Peyer's patch (tissue), 4 donors: ENCODE results near the gene SHMT2.

Experiments used
- POLR2A ChIP-seq, 2 donors: fragments of 450-650 bp; IDR thresholded peaks; one replicate each; pipeline ENCODE4 v1.5.1; 2017; ENCODE audit warnings: antibody characterized with exemption in 2 of 2, mild to moderate bottlenecking in 2 of 2, moderate library complexity in 2 of 2
- TF ChIP-seq, protein P1 (sequence below), 6 experiments: fragments of 450-650 bp in 4 of 6; fragments of 200-600 bp in 2 of 6; sonication (generic) in 1 of 6; IDR thresholded peaks; one replicate each; pipeline ENCODE4 v1.5.1; 2017 to 2019; ENCODE audit warnings: antibody characterized with exemption in 6 of 6, mild to moderate bottlenecking in 3 of 6, moderate library complexity in 1 of 6

DNA sequence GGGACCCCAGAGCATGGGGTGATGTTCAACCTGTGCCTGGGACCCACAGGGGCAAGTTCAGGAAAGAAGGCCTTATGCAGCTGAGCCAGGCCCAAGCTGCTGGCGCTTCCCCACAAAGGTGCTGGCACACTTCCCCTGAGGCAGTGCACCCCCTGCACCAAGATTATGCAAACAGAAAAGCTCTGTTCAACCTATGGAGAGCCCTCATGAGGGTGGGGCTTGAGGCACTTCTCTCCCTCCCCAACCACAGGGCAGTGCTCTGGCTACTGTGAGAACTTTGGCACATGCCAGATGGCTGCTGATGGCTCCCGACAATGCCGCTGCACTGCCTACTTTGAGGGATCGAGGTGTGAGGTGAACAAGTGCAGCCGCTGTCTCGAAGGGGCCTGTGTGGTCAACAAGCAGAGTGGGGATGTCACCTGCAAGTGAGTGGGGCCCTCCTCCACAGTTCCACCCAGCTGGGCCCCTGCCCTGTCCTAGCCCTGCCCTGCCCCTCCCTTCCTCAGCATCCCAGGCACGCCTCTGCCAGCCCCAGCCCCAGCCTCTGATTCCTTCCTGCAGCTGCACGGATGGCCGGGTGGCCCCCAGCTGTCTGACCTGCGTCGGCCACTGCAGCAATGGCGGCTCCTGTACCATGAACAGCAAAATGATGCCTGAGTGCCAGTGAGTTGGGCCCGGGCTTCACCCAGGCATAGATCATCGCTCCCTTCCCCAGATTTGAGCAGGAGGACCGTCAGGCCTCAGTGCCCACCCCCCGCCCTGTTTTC, 18.4 kb upstream of the SHMT2 start:
- TF ChIP-seq, protein P1, sequence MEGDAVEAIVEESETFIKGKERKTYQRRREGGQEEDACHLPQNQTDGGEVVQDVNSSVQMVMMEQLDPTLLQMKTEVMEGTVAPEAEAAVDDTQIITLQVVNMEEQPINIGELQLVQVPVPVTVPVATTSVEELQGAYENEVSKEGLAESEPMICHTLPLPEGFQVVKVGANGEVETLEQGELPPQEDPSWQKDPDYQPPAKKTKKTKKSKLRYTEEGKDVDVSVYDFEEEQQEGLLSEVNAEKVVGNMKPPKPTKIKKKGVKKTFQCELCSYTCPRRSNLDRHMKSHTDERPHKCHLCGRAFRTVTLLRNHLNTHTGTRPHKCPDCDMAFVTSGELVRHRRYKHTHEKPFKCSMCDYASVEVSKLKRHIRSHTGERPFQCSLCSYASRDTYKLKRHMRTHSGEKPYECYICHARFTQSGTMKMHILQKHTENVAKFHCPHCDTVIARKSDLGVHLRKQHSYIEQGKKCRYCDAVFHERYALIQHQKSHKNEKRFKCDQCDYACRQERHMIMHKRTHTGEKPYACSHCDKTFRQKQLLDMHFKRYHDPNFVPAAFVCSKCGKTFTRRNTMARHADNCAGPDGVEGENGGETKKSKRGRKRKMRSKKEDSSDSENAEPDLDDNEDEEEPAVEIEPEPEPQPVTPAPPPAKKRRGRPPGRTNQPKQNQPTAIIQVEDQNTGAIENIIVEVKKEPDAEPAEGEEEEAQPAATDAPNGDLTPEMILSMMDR (IDR thresholded peaks at IDR 0.05), result no peak
- no peak for TF ChIP-seq POLR2A (IDR thresholded peaks at IDR 0.05)
